NCI-H2227 (cell line): ENCODE data around the gene TRAM2.

Experiments
- DNase-seq: peaks from one replicate; lab custom pipeline; 2025; ENCODE audit not compliant: unreplicated experiment; lab: John Stamatoyannopoulos, UW

Gene TRAM2

GRCh38 chr6:52570291-52570700 is 6.6 kb downstream of the TRAM2 start:
- DNase-seq, result no peak

GRCh38 chr6:52568320-52568719 is 8.5 kb downstream of the TRAM2 start:
- DNase-seq, result no peak

GRCh38 chr6:52566853-52567279 is 10.0 kb downstream of the TRAM2 start:
- DNase-seq, result no peak

GRCh38 chr6:52566201-52566600 is 10.7 kb downstream of the TRAM2 start:
- no peak for DNase-seq

GRCh38 chr6:52564856-52565255 is 12.0 kb downstream of the TRAM2 start:
- DNase-seq, result no peak

- no peak for DNase-seq
These were observed 13.9 kb downstream of the TRAM2 start for GRCh38 chr6:52562911-52563310.

GRCh38 chr6:52560462-52560861 is 16.4 kb downstream of the TRAM2 start:
- no peak for DNase-seq

- no peak for DNase-seq
These were observed 18.4 kb downstream of the TRAM2 start for GRCh38 chr6:52558266-52559000.

- no peak for DNase-seq
These were observed 19.2 kb downstream of the TRAM2 start for GRCh38 chr6:52557389-52558265.

- DNase-seq, result no peak
These were observed 21.2 kb downstream of the TRAM2 start for GRCh38 chr6:52555518-52556233.

GRCh38 chr6:52554684-52555280 is 22.1 kb downstream of the TRAM2 start:
- DNase-seq, result no peak

GRCh38 chr6:52553719-52554118 is 23.1 kb downstream of the TRAM2 start:
- DNase-seq, result no peak

- DNase-seq, result no peak
These were observed 23.7 kb downstream of the TRAM2 start for GRCh38 chr6:52553158-52553557.

- no peak for DNase-seq
These were observed 24.6 kb downstream of the TRAM2 start for GRCh38 chr6:52552278-52552643.

- DNase-seq, result peak; percentile 27
These were observed 25.2 kb downstream of the TRAM2 start for GRCh38 chr6:52551483-52552277.

GRCh38 chr6:52550870-52551269 is 26.0 kb downstream of the TRAM2 start:
- no peak for DNase-seq

- no peak for DNase-seq
These were observed 26.8 kb downstream of the TRAM2 start for GRCh38 chr6:52550014-52550575.

- DNase-seq, result no peak
These were observed 27.4 kb downstream of the TRAM2 start for GRCh38 chr6:52549428-52549827.

- DNase-seq, result no peak
These were observed 27.9 kb downstream of the TRAM2 start for GRCh38 chr6:52548999-52549398.

GRCh38 chr6:52548353-52548713 is 28.5 kb downstream of the TRAM2 start:
- DNase-seq, result no peak
